Gastroesophageal sphincter (tissue), 3 donors: ENCODE data around the gene MYO1G.

ENCODE experiments used
- CTCF ChIP-seq, 4 experiments: fragments of 200-600 bp in 2 of 4; fragments of 450-650 bp in 2 of 4; sonication (generic) in 1 of 4; IDR thresholded peaks; one replicate each; pipeline ENCODE4 v1.5.1; 2017 to 2019; ENCODE audit warnings: antibody characterized with exemption in 4 of 4, mild to moderate bottlenecking in 2 of 4, moderate library complexity in 2 of 4
- EP300 ChIP-seq: sonication (generic); formaldehyde crosslinking; IDR thresholded peaks from one replicate; pipeline ENCODE4 v1.6.1; 2017; ENCODE audit warnings: antibody characterized with exemption, mild to moderate bottlenecking
- POLR2A ChIP-seq, 2 donors: fragments of 450-650 bp; IDR thresholded peaks; one replicate each; pipeline ENCODE4 v1.6.1; 2017; ENCODE audit warnings: antibody characterized with exemption in 2 of 2, mild to moderate bottlenecking in 2 of 2, moderate library complexity in 1 of 2

DNA sequence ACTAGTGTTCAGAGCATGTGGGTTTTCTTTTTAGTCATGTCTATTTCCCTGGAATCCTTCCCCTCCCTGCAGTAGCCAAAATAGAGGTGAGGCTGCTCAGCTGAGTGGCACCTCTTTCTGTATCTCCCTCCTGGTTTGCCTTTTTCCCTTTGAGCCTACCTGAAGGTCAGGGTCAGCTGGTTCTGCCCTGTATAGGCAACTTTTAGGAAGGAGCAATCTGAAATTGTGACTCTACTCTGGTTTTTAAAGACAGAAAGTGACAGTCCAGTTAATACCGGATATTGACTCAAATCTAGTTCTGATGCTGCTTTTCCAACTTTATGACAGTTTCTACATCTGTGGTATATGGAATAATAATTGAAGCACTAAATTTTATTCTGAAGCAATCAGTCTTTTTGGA lies 47.2 kb upstream of the MYO1G start:
- no peak for TF ChIP-seq CTCF (IDR thresholded peaks at IDR 0.05)
- no peak for TF ChIP-seq EP300
- TF ChIP-seq POLR2A (IDR thresholded peaks at IDR 0.05) = no peak
